Choroid plexus epithelial cell (primary cell): ENCODE measurements around the gene CCNQ.

Source experiments
- DNase-seq: peaks from one replicate; pipeline ENCODE4 v3.0.0-alpha.2; 2010; ENCODE audit warnings: low read depth
- H3K4me3 ChIP-seq: 2 replicates; pipeline ENCODE4 v1.5.1; 2011; ENCODE audit warnings: low read depth, mild to moderate bottlenecking, control low read depth, low read length, moderate library complexity
- CTCF ChIP-seq: conservative IDR thresholded peaks from 2 replicates; pipeline ENCODE4 v1.5.1; 2011; ENCODE audit warnings: low read depth, mild to moderate bottlenecking, control low read depth, inconsistent platforms, low read length, moderate library complexity

Gene CCNQ

GRCh38 chrX:153576239-153576870 is 22.6 kb downstream of the CCNQ start:
- no peak for DNase-seq

GRCh38 chrX:153573984-153574383 is 25.0 kb downstream of the CCNQ start:
- H3K4me3 ChIP-seq: no peak overlapping the region
- TF ChIP-seq CTCF: no peak
- DNase-seq: no peak

More at GRCh38 chrX:153576239-153576870, 22.6 kb downstream of the CCNQ start:
- H3K4me3 ChIP-seq: no peak overlapping the region
- TF ChIP-seq CTCF: no peak

GRCh38 chrX:153572601-153573000 is 26.3 kb downstream of the CCNQ start:
- TF ChIP-seq CTCF: no peak
- H3K4me3 ChIP-seq: no peak overlapping the region
- no peak for DNase-seq

GRCh38 chrX:153571534-153571908 is 27.4 kb downstream of the CCNQ start:
- TF ChIP-seq CTCF: no peak
- DNase-seq: no peak
- H3K4me3 ChIP-seq: no peak overlapping the region

- no peak for TF ChIP-seq CTCF
- no peak for DNase-seq
- H3K4me3 ChIP-seq: no peak overlapping the region
These were observed 29.5 kb downstream of the CCNQ start for GRCh38 chrX:153569475-153569874.

GRCh38 chrX:153568451-153569011 is 30.4 kb downstream of the CCNQ start:
- H3K4me3 ChIP-seq: no peak overlapping the region
- TF ChIP-seq CTCF: peak; percentile 9
- DNase-seq: no peak

GRCh38 chrX:153565996-153566580 is 32.9 kb downstream of the CCNQ start:
- TF ChIP-seq CTCF: no peak
- DNase-seq: no peak
- H3K4me3 ChIP-seq: no peak overlapping the region
